DOHH2 (cell line): ENCODE results near the gene CRIM1.

Source experiments
- EZH2phosphoT487 ChIP-seq: fragments of 200-600 bp; sonication (generic); IDR thresholded peaks from 2 replicates; pipeline ENCODE4 v1.6.1; 2017; ENCODE audit warnings: borderline replicate concordance, mild to moderate bottlenecking, antibody characterized with exemption, low read length, moderate library complexity, mixed read lengths
- TF ChIP-seq, protein P1 (sequence below): fragments of 200-600 bp; sonication (generic); IDR thresholded peaks from one replicate; pipeline ENCODE4 v1.5.1; 2014; ENCODE audit warnings: antibody characterized with exemption, mild to moderate bottlenecking, low read depth, low read length; ENCODE audit not compliant: poor library complexity, severe bottlenecking

DNA sequence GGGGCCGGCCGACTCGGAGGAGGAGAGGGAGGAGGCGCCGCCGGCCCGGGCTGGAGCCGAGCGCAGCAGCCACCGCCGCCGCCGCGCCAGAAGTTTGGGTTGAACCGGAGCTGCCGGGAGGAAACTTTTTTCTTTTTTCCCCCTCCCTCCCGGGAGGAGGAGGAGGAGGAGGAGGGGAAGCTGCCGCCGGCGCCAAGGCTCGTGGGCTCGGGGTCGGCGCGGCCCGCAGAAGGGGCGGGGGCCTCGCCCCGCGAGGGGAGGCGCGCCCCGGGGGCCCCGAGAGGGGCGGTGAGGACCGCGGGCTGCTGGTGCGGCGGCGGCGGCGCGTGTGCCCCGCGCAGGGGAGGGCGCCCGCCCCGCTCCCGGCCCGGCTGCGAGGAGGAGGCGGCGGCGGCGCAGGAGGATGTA, 316 bp downstream of the CRIM1 start:
- TF ChIP-seq, protein P1, sequence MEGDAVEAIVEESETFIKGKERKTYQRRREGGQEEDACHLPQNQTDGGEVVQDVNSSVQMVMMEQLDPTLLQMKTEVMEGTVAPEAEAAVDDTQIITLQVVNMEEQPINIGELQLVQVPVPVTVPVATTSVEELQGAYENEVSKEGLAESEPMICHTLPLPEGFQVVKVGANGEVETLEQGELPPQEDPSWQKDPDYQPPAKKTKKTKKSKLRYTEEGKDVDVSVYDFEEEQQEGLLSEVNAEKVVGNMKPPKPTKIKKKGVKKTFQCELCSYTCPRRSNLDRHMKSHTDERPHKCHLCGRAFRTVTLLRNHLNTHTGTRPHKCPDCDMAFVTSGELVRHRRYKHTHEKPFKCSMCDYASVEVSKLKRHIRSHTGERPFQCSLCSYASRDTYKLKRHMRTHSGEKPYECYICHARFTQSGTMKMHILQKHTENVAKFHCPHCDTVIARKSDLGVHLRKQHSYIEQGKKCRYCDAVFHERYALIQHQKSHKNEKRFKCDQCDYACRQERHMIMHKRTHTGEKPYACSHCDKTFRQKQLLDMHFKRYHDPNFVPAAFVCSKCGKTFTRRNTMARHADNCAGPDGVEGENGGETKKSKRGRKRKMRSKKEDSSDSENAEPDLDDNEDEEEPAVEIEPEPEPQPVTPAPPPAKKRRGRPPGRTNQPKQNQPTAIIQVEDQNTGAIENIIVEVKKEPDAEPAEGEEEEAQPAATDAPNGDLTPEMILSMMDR = no peak
- no peak for TF ChIP-seq EZH2phosphoT487
